HFFc6 (cell line): ENCODE data around the gene POLR3K. TPM values are rescaled to one million over a fixed set of nuclear protein-coding genes. Genes with fewer than 3 reads are reported as not detected.
A peak's percentile ranks its signal among the peaks of the same experiment; 100 is the strongest.

Experiments used
- DNase-seq: peaks from one replicate; pipeline ENCODE4 v3.0.0-alpha.2; 2018
- H3K27ac Mint-ChIP-seq: 2 replicates; pipeline ENCODE4 v1.8.0; 2020; ENCODE audit warnings: mild to moderate bottlenecking, mixed read lengths
- H3K27me3 Mint-ChIP-seq: 2 replicates; pipeline ENCODE4 v1.8.0; 2021; ENCODE audit warnings: mild to moderate bottlenecking, moderate library complexity, mixed read lengths; ENCODE audit not compliant: insufficient read depth
- H3K36me3 Mint-ChIP-seq: 2 replicates; pipeline ENCODE4 v1.8.0; 2021; ENCODE audit warnings: low read depth, mixed read lengths
- H3K4me1 Mint-ChIP-seq: 2 replicates; pipeline ENCODE4 v1.8.0; 2020; ENCODE audit warnings: low read depth, mixed read lengths
- H3K4me3 Mint-ChIP-seq: 2 replicates; pipeline ENCODE4 v1.8.0; 2020; ENCODE audit warnings: mild to moderate bottlenecking, moderate library complexity, mixed read lengths
- H3K9me3 Mint-ChIP-seq: 2 replicates; pipeline ENCODE4 v1.8.0; 2020; ENCODE audit warnings: mild to moderate bottlenecking, mixed read lengths
- total RNA-seq, 6 experiments: library from RNA; stranded (reverse); fragmentation: NEBNext Ultra II Directional; extraction: Animal tissue kit (Norgen Biotek cat#: 25700); gene quantifications; 2 replicates in 1 of 6; 3 replicates in 5 of 6; pipeline ENCODE4 v1.2.3, GENCODE V29; 2021
- TF ChIP-seq, protein P1 (sequence below): fragments of 200-600 bp; sonication (generic); IDR thresholded peaks from 2 replicates; pipeline ENCODE4 v1.5.0; 2021; ENCODE audit warnings: antibody characterized with exemption, mild to moderate bottlenecking

POLR3K gene
- total RNA-seq, 6 experiments from 2014 or later, result 18.9 to 24.7 (median 19.8) TPM

DNA sequence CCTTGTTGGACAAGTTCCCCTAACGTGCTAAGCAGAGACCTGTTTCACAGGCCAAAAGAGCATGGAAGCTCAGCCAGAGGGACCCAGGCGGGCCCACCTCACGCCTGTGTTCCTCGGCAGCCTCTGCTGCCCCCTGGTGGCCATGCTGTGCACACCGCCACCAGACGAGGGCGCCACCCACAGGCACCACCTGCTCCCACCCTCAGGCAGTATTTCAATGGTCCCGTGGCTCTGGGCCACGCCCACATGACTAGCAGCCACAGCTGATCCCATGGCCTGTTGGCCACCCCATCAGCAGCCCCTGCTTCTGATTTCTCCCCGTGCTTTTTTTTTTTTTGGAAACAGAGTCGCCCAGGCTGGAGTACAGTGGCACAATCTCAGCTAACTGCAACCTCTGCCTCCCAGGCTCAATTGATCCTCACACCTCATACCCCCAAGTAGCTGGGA lies 43.5 kb upstream of the POLR3K start:
- Mint-ChIP-seq H3K27ac (0 out of 2 replicates have a peak overlapping the region, but pooled peaks have one; percentile 78), H3K4me1 (peaks cover 24% of the 10 kb centered on the region), H3K36me3 (peaks cover 4% of the 10 kb centered on the region; the same call in 1 of the 2 replicates), H3K27me3 (peaks cover 2% of the 10 kb centered on the region; the same call in 1 of the 2 replicates), H3K4me3 (no peak overlapping the region), H3K9me3 (no peaks in the 10 kb centered on the region)
- peak; percentile 80 for DNase-seq
- TF ChIP-seq, protein P1, sequence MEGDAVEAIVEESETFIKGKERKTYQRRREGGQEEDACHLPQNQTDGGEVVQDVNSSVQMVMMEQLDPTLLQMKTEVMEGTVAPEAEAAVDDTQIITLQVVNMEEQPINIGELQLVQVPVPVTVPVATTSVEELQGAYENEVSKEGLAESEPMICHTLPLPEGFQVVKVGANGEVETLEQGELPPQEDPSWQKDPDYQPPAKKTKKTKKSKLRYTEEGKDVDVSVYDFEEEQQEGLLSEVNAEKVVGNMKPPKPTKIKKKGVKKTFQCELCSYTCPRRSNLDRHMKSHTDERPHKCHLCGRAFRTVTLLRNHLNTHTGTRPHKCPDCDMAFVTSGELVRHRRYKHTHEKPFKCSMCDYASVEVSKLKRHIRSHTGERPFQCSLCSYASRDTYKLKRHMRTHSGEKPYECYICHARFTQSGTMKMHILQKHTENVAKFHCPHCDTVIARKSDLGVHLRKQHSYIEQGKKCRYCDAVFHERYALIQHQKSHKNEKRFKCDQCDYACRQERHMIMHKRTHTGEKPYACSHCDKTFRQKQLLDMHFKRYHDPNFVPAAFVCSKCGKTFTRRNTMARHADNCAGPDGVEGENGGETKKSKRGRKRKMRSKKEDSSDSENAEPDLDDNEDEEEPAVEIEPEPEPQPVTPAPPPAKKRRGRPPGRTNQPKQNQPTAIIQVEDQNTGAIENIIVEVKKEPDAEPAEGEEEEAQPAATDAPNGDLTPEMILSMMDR, result peak; percentile 99

DNA sequence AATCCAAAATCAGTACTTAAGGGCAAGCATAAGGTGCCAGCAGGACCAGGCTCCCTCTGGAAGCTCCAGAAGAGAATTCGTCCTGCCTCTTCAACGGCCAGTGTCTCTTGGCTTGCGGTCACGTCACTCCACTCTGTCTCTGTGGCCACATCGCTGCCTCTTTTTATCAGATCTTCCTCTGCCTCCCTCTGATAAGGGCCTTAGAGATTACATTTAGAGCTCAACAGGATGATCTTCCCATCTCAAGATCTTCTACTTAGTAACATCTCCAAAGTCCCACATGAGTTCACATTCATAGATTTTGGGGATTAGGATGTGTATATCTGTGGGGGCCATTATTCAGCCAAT lies 41.5 kb upstream of the POLR3K start:
- Mint-ChIP-seq H3K4me1 (peaks cover 19% of the 10 kb centered on the region), H3K9me3 (no peaks in the 10 kb centered on the region), H3K27ac (no peak overlapping the region), H3K27me3 (peaks cover 3% of the 10 kb centered on the region; the same call in 1 of the 2 replicates), H3K36me3 (peaks cover 9% of the 10 kb centered on the region; the same call in 1 of the 2 replicates), H3K4me3 (no peak overlapping the region)
- TF ChIP-seq, protein P1, result no peak
- no peak for DNase-seq

DNA sequence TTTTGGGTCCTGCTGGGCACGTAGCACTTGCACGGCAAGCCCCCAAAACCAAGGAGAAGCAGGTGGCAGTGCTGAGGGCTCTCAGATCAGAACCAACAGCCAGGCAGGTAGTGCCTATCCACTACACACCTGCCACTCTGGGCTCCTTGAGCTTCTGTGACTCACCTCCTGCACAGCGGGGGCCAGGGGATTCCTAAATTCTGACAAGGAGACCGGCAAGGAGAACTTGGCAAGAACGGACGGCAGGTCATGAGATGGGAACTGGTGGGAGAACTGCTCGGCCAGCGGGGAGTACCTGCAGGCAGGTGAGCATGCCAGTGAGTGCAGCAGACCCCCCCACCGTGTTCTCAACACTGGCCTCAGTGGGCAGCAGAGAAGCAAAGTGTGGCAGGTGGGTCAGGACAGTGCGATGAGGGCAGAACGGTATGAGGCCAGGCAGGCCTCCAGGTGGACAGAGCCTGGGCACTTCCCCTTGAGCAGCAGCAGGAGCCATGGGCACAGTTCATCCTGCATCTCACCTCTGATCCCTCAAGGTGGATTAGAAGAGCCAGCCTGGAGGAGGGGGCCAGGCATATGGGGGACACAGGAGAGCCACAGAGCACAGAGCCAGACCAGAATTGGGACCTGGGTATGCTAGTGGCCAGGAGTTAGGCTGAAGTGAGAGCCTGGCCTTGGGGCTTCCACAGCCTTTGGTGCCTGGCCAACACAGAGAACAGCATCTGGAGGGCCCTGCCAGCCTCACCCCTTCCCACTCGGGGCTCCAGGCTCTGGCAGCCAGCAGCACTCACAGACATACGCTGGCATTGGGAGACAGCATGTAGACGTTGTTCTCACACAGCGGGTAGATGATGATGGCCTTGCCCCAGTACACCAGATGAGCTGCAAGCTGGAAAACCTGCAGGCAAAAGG lies 39.3 kb upstream of the POLR3K start:
- DNase-seq, result no peak
- no peaks in the 10 kb centered on the region for H3K9me3 Mint-ChIP-seq
- TF ChIP-seq, protein P1, result no peak
- H3K36me3 Mint-ChIP-seq, result 0 out of 2 replicates have a peak, but pooled peaks cover 6% of the 10 kb centered on the region
- no peak overlapping the region for H3K27ac Mint-ChIP-seq
- H3K4me1 Mint-ChIP-seq, result peaks cover 15% of the 10 kb centered on the region
- peaks cover 3% of the 10 kb centered on the region; the same call in 1 of the 2 replicates for H3K27me3 Mint-ChIP-seq
- no peak overlapping the region for H3K4me3 Mint-ChIP-seq

DNA sequence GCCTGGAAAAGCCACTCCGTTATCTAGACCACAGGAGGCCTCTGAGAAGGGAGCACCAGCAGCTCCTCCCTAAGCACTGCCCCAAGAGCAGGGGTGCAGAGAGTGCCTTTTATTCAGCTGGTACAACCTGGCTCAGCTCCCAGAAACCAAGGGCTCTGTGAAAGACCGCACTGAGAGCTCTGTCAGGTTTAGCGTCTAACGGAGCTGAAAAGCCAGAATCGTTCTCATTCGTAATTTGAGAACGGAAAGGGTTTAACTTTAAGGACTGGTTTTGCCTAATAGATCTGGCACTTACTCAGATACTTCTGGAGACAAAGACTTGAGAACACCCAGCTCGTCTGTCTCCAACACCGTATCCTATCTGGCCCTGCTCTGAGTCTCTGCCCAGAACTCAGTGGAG lies 38.1 kb upstream of the POLR3K start:
- 0 out of 2 replicates have a peak, but pooled peaks cover 5% of the 10 kb centered on the region for H3K4me1 Mint-ChIP-seq
- 0 out of 2 replicates have a peak, but pooled peaks cover 4% of the 10 kb centered on the region for H3K36me3 Mint-ChIP-seq
- H3K27ac Mint-ChIP-seq, result no peak overlapping the region
- no peaks in the 10 kb centered on the region for H3K9me3 Mint-ChIP-seq
- no peak for DNase-seq
- H3K27me3 Mint-ChIP-seq, result peaks cover 1% of the 10 kb centered on the region; the same call in 1 of the 2 replicates
- H3K4me3 Mint-ChIP-seq, result no peak overlapping the region
- TF ChIP-seq, protein P1, result no peak

DNA sequence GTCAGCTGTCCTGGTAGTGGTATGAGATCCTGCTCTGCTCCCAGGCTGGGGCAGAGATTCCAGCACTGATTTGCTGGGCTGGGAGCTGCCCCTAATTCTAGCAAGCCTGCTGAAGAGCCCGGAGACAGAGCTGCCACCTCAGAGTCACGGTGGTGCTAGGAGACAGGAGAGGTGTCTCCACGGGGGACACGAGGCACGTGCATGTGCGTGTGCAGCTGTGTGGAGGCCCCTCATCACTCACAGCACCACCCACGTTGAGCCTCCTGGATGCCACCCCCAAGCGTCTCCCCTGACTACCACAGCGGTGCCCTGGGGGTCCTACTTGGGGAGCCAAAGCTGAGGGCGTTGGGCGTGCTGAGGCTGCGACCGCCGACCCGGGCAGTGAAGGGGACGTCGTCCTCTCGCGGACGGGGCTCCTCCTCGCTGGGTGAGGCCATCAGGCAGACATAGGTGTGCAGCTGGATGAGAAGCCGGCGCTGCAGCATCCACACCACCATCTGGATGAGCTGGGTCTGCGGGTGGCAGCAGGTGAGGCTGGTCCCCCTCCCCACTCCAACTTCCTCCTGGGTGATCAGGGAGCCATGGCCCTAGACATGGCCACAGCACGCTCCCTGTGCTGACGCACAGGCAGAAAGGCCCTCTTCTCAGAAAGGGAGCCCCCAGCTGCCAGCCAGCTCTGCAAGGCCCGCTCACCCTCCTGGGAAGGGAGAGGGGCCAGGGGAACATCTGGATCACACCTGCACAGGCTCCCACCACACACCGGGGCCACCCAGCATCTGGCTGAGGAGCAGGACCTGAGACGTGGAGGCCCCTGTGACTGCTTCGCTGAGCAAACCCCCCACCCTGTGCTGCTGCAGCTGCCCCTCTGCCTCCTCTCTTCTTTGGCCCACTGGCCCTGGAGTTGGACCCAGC lies 36.2 kb upstream of the POLR3K start:
- Mint-ChIP-seq H3K9me3 (no peaks in the 10 kb centered on the region), H3K4me1 (peaks cover 17% of the 10 kb centered on the region), H3K4me3 (no peak overlapping the region), H3K36me3 (0 out of 2 replicates have a peak, but pooled peaks cover 4% of the 10 kb centered on the region), H3K27me3 (peaks cover 5% of the 10 kb centered on the region), H3K27ac (no peak overlapping the region)
- DNase-seq, result no peak
- TF ChIP-seq, protein P1, result no peak
